Mesenchymal stem cell (in vitro differentiated cells and primary cell): ENCODE data around the gene SH3PXD2A.
A peak's percentile ranks its signal among the peaks of the same experiment; 100 is the strongest.

ENCODE experiments used
- DNase-seq: peaks from one replicate; pipeline ENCODE4 v3.0.0-alpha.2; 2013
- H2AFZ ChIP-seq: one replicate; pipeline ENCODE4 v1.6.1; 2013; ENCODE audit warnings: low read depth, mild to moderate bottlenecking, control low read depth, inconsistent platforms, low read length, moderate library complexity
- H2AK5ac ChIP-seq: 2 replicates; pipeline ENCODE4 v1.6.1; 2013; ENCODE audit warnings: low read length, moderate library complexity, mild to moderate bottlenecking, inconsistent platforms; ENCODE audit not compliant: severe bottlenecking
- H2BK120ac ChIP-seq: one replicate; pipeline ENCODE4 v1.6.1; 2013; ENCODE audit warnings: low read depth, mild to moderate bottlenecking, inconsistent platforms, low read length, moderate library complexity
- H2BK12ac ChIP-seq, 2 experiments: one replicate each; pipeline ENCODE4 v1.6.1; 2013; ENCODE audit warnings: inconsistent platforms in 2 of 2, low read length in 2 of 2, mild to moderate bottlenecking in 2 of 2, moderate library complexity in 2 of 2, control low read depth in 1 of 2
- H2BK15ac ChIP-seq: one replicate; pipeline ENCODE4 v1.6.1; 2013; ENCODE audit warnings: mild to moderate bottlenecking, low read depth, inconsistent platforms; ENCODE audit not compliant: poor library complexity, severe bottlenecking
- H2BK5ac ChIP-seq: 2 replicates; pipeline ENCODE4 v1.6.1; 2013; ENCODE audit warnings: low read depth, mild to moderate bottlenecking, low read length, control low read depth, inconsistent platforms; ENCODE audit not compliant: poor library complexity, severe bottlenecking
- H3K14ac ChIP-seq, 2 experiments: one replicate each; pipeline ENCODE4 v1.6.1; 2013; ENCODE audit warnings: inconsistent platforms in 2 of 2, low read length in 2 of 2, control low read depth in 1 of 2, mild to moderate bottlenecking in 1 of 2, moderate library complexity in 1 of 2
- H3K18ac ChIP-seq, 2 experiments: one replicate each; pipeline ENCODE4 v1.6.1; 2013; ENCODE audit warnings: inconsistent platforms in 2 of 2, low read length in 2 of 2, control low read depth in 1 of 2, low read depth in 1 of 2, mild to moderate bottlenecking in 1 of 2
- H3K23ac ChIP-seq, 2 experiments: one replicate each; pipeline ENCODE4 v1.6.1; 2013; ENCODE audit warnings: inconsistent platforms in 2 of 2, low read length in 2 of 2, mild to moderate bottlenecking in 2 of 2, moderate library complexity in 2 of 2, control low read depth in 1 of 2
- H3K27ac ChIP-seq: 2 replicates; pipeline ENCODE4 v1.5.1; 2013; ENCODE audit warnings: mild to moderate bottlenecking, moderate library complexity, low read length, control low read depth, inconsistent platforms; ENCODE audit not compliant: poor library complexity, severe bottlenecking
- H3K27me3 ChIP-seq, 2 experiments: 2 replicates each; pipeline versions ENCODE4 v1.6.1 to v1.7.0; 2013; ENCODE audit warnings: low read length in 2 of 2, mild to moderate bottlenecking in 2 of 2, moderate library complexity in 2 of 2, control low read depth in 1 of 2, inconsistent platforms in 1 of 2; ENCODE audit not compliant: control insufficient read depth in 1 of 2, insufficient read depth in 1 of 2
- H3K36me3 ChIP-seq, 2 experiments: 2 replicates each; pipeline versions ENCODE4 v1.6.1 to v1.7.0; 2013; ENCODE audit warnings: low read length in 2 of 2, control low read depth in 1 of 2, inconsistent platforms in 1 of 2, low read depth in 1 of 2, mild to moderate bottlenecking in 1 of 2; ENCODE audit not compliant: insufficient read depth in 2 of 2, control insufficient read depth in 1 of 2
- H3K4ac ChIP-seq, 2 experiments: one replicate each; pipeline ENCODE4 v1.6.1; 2013; ENCODE audit warnings: inconsistent platforms in 2 of 2, low read length in 2 of 2, mild to moderate bottlenecking in 2 of 2, moderate library complexity in 2 of 2, control low read depth in 1 of 2, low read depth in 1 of 2
- H3K4me1 ChIP-seq: 2 replicates; pipeline ENCODE4 v1.6.1; 2013; ENCODE audit warnings: low read depth, low read length, control low read depth; ENCODE audit not compliant: control insufficient read depth, insufficient read depth
- H3K4me2 ChIP-seq: 2 replicates; pipeline ENCODE4 v1.6.1; 2013; ENCODE audit warnings: low read length, mild to moderate bottlenecking, inconsistent platforms; ENCODE audit not compliant: poor library complexity, severe bottlenecking
- H3K4me3 ChIP-seq, 2 experiments: 2 replicates each; pipeline versions ENCODE4 v1.5.1 to v1.7.0; 2013; ENCODE audit warnings: low read length in 2 of 2, mild to moderate bottlenecking in 2 of 2, control low read depth in 1 of 2, low read depth in 1 of 2; ENCODE audit not compliant: insufficient read depth in 1 of 2
- H3K79me1 ChIP-seq: replicated peaks from 2 replicates; pipeline ENCODE4 v1.6.1; 2013; ENCODE audit warnings: mild to moderate bottlenecking, control low read depth, low read length, inconsistent platforms; ENCODE audit not compliant: poor library complexity, severe bottlenecking
- H3K9ac ChIP-seq: 2 replicates; pipeline ENCODE4 v1.7.0; 2013; ENCODE audit warnings: mild to moderate bottlenecking, low read length, moderate library complexity
- H3K9me3 ChIP-seq: 2 replicates; pipeline ENCODE4 v1.7.0; 2013; ENCODE audit warnings: mild to moderate bottlenecking, low read length; ENCODE audit not compliant: control insufficient read depth
- H4K8ac ChIP-seq: one replicate; pipeline ENCODE4 v1.6.1; 2013; ENCODE audit warnings: inconsistent platforms, mild to moderate bottlenecking, low read length, moderate library complexity
- H4K91ac ChIP-seq: one replicate; pipeline ENCODE4 v1.6.1; 2013; ENCODE audit warnings: mild to moderate bottlenecking, low read length, inconsistent platforms
- WGBS: methylation state at CpG from one replicate; pipeline ENCODE4 v1.1.7; 2013; ENCODE audit warnings: mixed read lengths; 5-methylcytosine and 5-hydroxymethylcytosine counted together

SH3PXD2A gene

GRCh38 chr10:103896225-103896624, 40.8 kb upstream of the SH3PXD2A start:
- H3K36me3 ChIP-seq = peaks cover 19 to 54% of the 10 kb centered on the region in 2 experiments
- no peak overlapping the region for H4K91ac ChIP-seq
- H3K4ac ChIP-seq = peak overlapping the region in 1 of 2 experiments; percentile 25
- peak overlapping the region in 1 of 2 experiments; percentile 40 for H2BK12ac ChIP-seq
- no peak overlapping the region for H3K4me3 ChIP-seq
- DNase-seq = peak; percentile 80
- peaks cover 13% of the 10 kb centered on the region for H3K79me1 ChIP-seq
- H3K23ac ChIP-seq = no peak overlapping the region
- peaks cover 7% of the 10 kb centered on the region for H3K4me1 ChIP-seq
- H2BK15ac ChIP-seq = no peak overlapping the region
- H3K18ac ChIP-seq = no peak overlapping the region
- H4K8ac ChIP-seq = peak overlapping the region; percentile 33
- WGBS = 37% methylated on average over 3 of the region's 5 CpGs
- H3K14ac ChIP-seq = no peak overlapping the region
- no peak overlapping the region for H2BK5ac ChIP-seq
- H2BK120ac ChIP-seq = no peak overlapping the region
- no peak overlapping the region for H2AFZ ChIP-seq
- no peak overlapping the region for H3K4me2 ChIP-seq
- no peaks in the 10 kb centered on the region for H3K9me3 ChIP-seq
- no peaks in the 10 kb centered on the region for H3K27me3 ChIP-seq
- peak overlapping the region; percentile 45 for H3K27ac ChIP-seq
- H2AK5ac ChIP-seq = peak overlapping the region; percentile 41
- H3K9ac ChIP-seq = peak overlapping the region; percentile 87

- 37% methylated on average over 8 of the region's 9 CpGs for WGBS
- peak; percentile 56 for DNase-seq
These were observed 40.2 kb upstream of the SH3PXD2A start for GRCh38 chr10:103895411-103896186.

GRCh38 chr10:103894441-103894864, 39.1 kb upstream of the SH3PXD2A start:
- no peaks in the 10 kb centered on the region for H3K27me3 ChIP-seq
- H3K79me1 ChIP-seq = peaks cover 10% of the 10 kb centered on the region
- no peak overlapping the region for H4K91ac ChIP-seq
- H3K9ac ChIP-seq = peak overlapping the region; percentile 87
- H3K9me3 ChIP-seq = no peaks in the 10 kb centered on the region
- H3K4ac ChIP-seq = peak overlapping the region in 1 of 2 experiments; percentile 11
- H3K36me3 ChIP-seq = peaks cover 18 to 52% of the 10 kb centered on the region in 2 experiments
- no peak overlapping the region for H3K14ac ChIP-seq
- peak overlapping the region; percentile 45 for H3K27ac ChIP-seq
- H2BK15ac ChIP-seq = no peak overlapping the region
- no peak overlapping the region for H4K8ac ChIP-seq
- peak; percentile 59 for DNase-seq
- H3K23ac ChIP-seq = no peak overlapping the region
- no peak overlapping the region for H2BK120ac ChIP-seq
- H3K4me2 ChIP-seq = no peak overlapping the region
- H2BK12ac ChIP-seq = no peak overlapping the region
- H2AK5ac ChIP-seq = peak overlapping the region; percentile 10
- peak overlapping the region; percentile 55 to 72 for H3K18ac ChIP-seq
- no peak overlapping the region for H2AFZ ChIP-seq
- H3K4me3 ChIP-seq = peak overlapping the region in 1 of 2 experiments; percentile 53
- peaks cover 7% of the 10 kb centered on the region for H3K4me1 ChIP-seq
- 5% methylated on average over 4 of the region's 4 CpGs for WGBS
- no peak overlapping the region for H2BK5ac ChIP-seq

More at GRCh38 chr10:103895411-103896186, 40.2 kb upstream of the SH3PXD2A start:
- Histone ChIP-seq H3K4me2 (no peak overlapping the region), H3K36me3 (peaks cover 20 to 54% of the 10 kb centered on the region in 2 experiments), H2AK5ac (peak overlapping the region; percentile 41), H3K4me3 (no peak overlapping the region), H3K79me1 (peaks cover 11% of the 10 kb centered on the region), H4K91ac (peak overlapping the region; percentile 64), H3K18ac (peak overlapping the region; percentile 63 to 89), H3K27me3 (no peaks in the 10 kb centered on the region), H4K8ac (peak overlapping the region; percentile 66), H3K23ac (no peak overlapping the region), H2AFZ (no peak overlapping the region), H2BK12ac (peak overlapping the region; percentile 1 to 96), H2BK120ac (peak overlapping the region; percentile 39), H3K4me1 (peaks cover 7% of the 10 kb centered on the region), H3K4ac (peak overlapping the region; percentile 25 to 66), H2BK15ac (no peak overlapping the region), H3K9ac (peak overlapping the region; percentile 87), H3K27ac (peak overlapping the region; percentile 45), H3K9me3 (no peaks in the 10 kb centered on the region), H3K14ac (peak overlapping the region in 1 of 2 experiments; percentile 44), H2BK5ac (no peak overlapping the region)

- Histone ChIP-seq H2BK15ac (no peak overlapping the region), H4K91ac (no peak overlapping the region), H3K9me3 (no peaks in the 10 kb centered on the region), H3K79me1 (peaks cover 10% of the 10 kb centered on the region), H2BK5ac (no peak overlapping the region), H4K8ac (no peak overlapping the region), H3K14ac (no peak overlapping the region), H3K9ac (peak overlapping the region; percentile 87), H3K4ac (no peak overlapping the region), H3K36me3 (peaks cover 12 to 48% of the 10 kb centered on the region in 2 experiments), H3K27me3 (no peaks in the 10 kb centered on the region), H3K18ac (no peak overlapping the region), H3K27ac (no peak overlapping the region), H2BK120ac (no peak overlapping the region), H2AK5ac (no peak overlapping the region), H3K4me2 (no peak overlapping the region), H3K23ac (no peak overlapping the region), H3K4me3 (no peak overlapping the region), H2AFZ (no peak overlapping the region), H3K4me1 (peaks cover 8% of the 10 kb centered on the region), H2BK12ac (no peak overlapping the region)
- WGBS = 76% methylated on average over 2 of the region's 2 CpGs
- peak; percentile 8 for DNase-seq
These were observed 38.4 kb upstream of the SH3PXD2A start for GRCh38 chr10:103893817-103894216.
